Esophagus muscularis mucosa (tissue), 4 donors: ENCODE data around the gene TRIB2. TPM values are rescaled to one million over a fixed set of nuclear protein-coding genes. Genes with fewer than 3 reads are reported as not detected.
A peak's percentile ranks its signal among the peaks of the same experiment; 100 is the strongest.

ENCODE experiments used
- DNase-seq: peaks from one replicate; pipeline ENCODE4 v3.0.0-alpha.2; 2017; ENCODE audit errors: extremely low spot score
- H3K27ac ChIP-seq, 4 donors: fragments of 200-600 bp; sonication (generic); replicated peaks in 1 of 4; 1 replicate in 3 of 4; 2 replicates in 1 of 4; pipeline ENCODE4 v1.5.1; 2016 to 2019; ENCODE audit warnings: mild to moderate bottlenecking in 1 of 4
- H3K27me3 ChIP-seq, 4 donors: fragments of 200-600 bp; sonication (generic); one replicate each; pipeline versions ENCODE4 v1.5.1 to v1.6.0; 2016 to 2019
- H3K36me3 ChIP-seq, 4 donors: fragments of 200-600 bp; sonication (generic); one replicate each; pipeline ENCODE4 v1.5.1; 2016 to 2019
- H3K4me1 ChIP-seq, 4 donors: fragments of 200-600 bp; sonication (generic); one replicate each; pipeline ENCODE4 v1.5.1; 2016 to 2019
- H3K4me3 ChIP-seq, 4 donors: fragments of 200-600 bp; sonication (generic); 1 replicate in 2 of 4; 2 replicates in 2 of 4; pipeline ENCODE4 v1.5.1; 2016 to 2019; ENCODE audit warnings: mild to moderate bottlenecking in 4 of 4, moderate library complexity in 1 of 4
- H3K9me3 ChIP-seq, 4 donors: fragments of 200-600 bp; sonication (generic); 1 replicate in 3 of 4; 2 replicates in 1 of 4; pipeline ENCODE4 v1.5.1; 2016 to 2019
- CTCF ChIP-seq, 3 experiments: fragments of 200-600 bp in 2 of 3; fragments of 450-650 bp in 1 of 3; sonication (generic) in 2 of 3; IDR thresholded peaks; one replicate each; pipeline ENCODE4 v1.5.1; 2017 to 2019; ENCODE audit warnings: antibody characterized with exemption in 3 of 3, mild to moderate bottlenecking in 2 of 3, moderate library complexity in 1 of 3
- EP300 ChIP-seq: sonication (generic); formaldehyde crosslinking; IDR thresholded peaks from one replicate; pipeline ENCODE4 v1.6.1; 2017; ENCODE audit warnings: antibody characterized with exemption
- POLR2A ChIP-seq: fragments of 450-650 bp; IDR thresholded peaks from one replicate; pipeline ENCODE4 v1.6.1; 2017; ENCODE audit warnings: antibody characterized with exemption, moderate library complexity, mild to moderate bottlenecking, low read depth
- POLR2AphosphoS5 ChIP-seq, 2 donors: sonication (generic); formaldehyde crosslinking; IDR thresholded peaks; one replicate each; pipeline ENCODE4 v1.6.1; 2017; ENCODE audit warnings: antibody characterized with exemption in 2 of 2
- WGBS: methylation state at CpG from one replicate; pipeline ENCODE4 v1.1.5; 2018; 5-methylcytosine and 5-hydroxymethylcytosine counted together
- intact Hi-C: fragments of 100-400 bp; cut with DNase I; formaldehyde crosslinking; loops from one replicate; pipeline ENCODE4 v1.15.1; 2023
- total RNA-seq, 4 donors: library from RNA; depleted of rRNA; stranded (reverse); fragments of >200 nt; gene quantifications; one replicate each; pipeline versions ENCODE4 v1.1.0 to v1.2.1, GENCODE V29; 2016

TRIB2 gene
- total RNA-seq, 4 donors from 2014 or later = 31.5 to 52.3 (median 39.2) TPM

- Histone ChIP-seq H3K36me3 (peaks cover 0 to 73% (median 50%) of the 10 kb centered on the region in 4 donors), H3K27ac (no peak overlapping the region), H3K4me3 (no peak overlapping the region), H3K9me3 (no peaks in the 10 kb centered on the region), H3K27me3 (no peaks in the 10 kb centered on the region), H3K4me1 (peaks cover 59 to 88% (median 61%) of the 10 kb centered on the region in 4 donors)
- TF ChIP-seq POLR2A = no peak
- no peak for TF ChIP-seq POLR2AphosphoS5 (IDR thresholded peaks at IDR 0.05)
- no peak for TF ChIP-seq EP300
- no peak for TF ChIP-seq CTCF (IDR thresholded peaks at IDR 0.05)
- intact Hi-C loops = no loop called here
- no peak for DNase-seq
- 86% methylated on average over 5 of the region's 5 CpGs for WGBS
These were observed 13.5 kb downstream of the TRIB2 start for GRCh38 chr2:12730265-12730664.

GRCh38 chr2:12731701-12732280 lies 15.1 kb downstream of the TRIB2 start:
- peak overlapping the region in 3 of 4 donors; percentile 40 to 57 (median 45) for H3K27ac ChIP-seq

GRCh38 chr2:12732651-12733050 lies 15.9 kb downstream of the TRIB2 start:
- intact Hi-C loops = no loop called here
- peak overlapping the region; percentile 40 to 57 (median 50) for H3K27ac ChIP-seq
- H3K9me3 ChIP-seq = no peaks in the 10 kb centered on the region
- H3K27me3 ChIP-seq = no peaks in the 10 kb centered on the region
- TF ChIP-seq POLR2AphosphoS5 (IDR thresholded peaks at IDR 0.05) (peak in 1 of 2 donors; percentile 40), EP300 (no peak)
- 71% methylated on average over 9 of the region's 10 CpGs for WGBS
- DNase-seq = no peak
- no peak overlapping the region for H3K4me3 ChIP-seq
- peaks cover 48 to 85% (median 53%) of the 10 kb centered on the region in 4 donors for H3K4me1 ChIP-seq
- peaks cover 0 to 73% (median 42%) of the 10 kb centered on the region in 4 donors for H3K36me3 ChIP-seq

More at GRCh38 chr2:12731701-12732280, 15.1 kb downstream of the TRIB2 start:
- H3K27me3 ChIP-seq = no peaks in the 10 kb centered on the region
- TF ChIP-seq EP300 = no peak
- TF ChIP-seq POLR2A = no peak
- no peak for TF ChIP-seq CTCF (IDR thresholded peaks at IDR 0.05)
- no peak for TF ChIP-seq POLR2AphosphoS5 (IDR thresholded peaks at IDR 0.05)
- WGBS = 85% methylated on average over 10 of the region's 16 CpGs
- no peaks in the 10 kb centered on the region for H3K9me3 ChIP-seq
- intact Hi-C loops = no loop called here
- H3K36me3 ChIP-seq = peaks cover 0 to 73% (median 42%) of the 10 kb centered on the region in 4 donors
- H3K4me1 ChIP-seq = peaks cover 54 to 88% (median 57%) of the 10 kb centered on the region in 4 donors
- H3K4me3 ChIP-seq = no peak overlapping the region
- no peak for DNase-seq

- no peaks in the 10 kb centered on the region for H3K27me3 ChIP-seq
- peak overlapping the region; percentile 19 to 57 (median 30) for H3K27ac ChIP-seq
- intact Hi-C loops = no loop called here
- no peak for DNase-seq
- peaks cover 41 to 74% (median 49%) of the 10 kb centered on the region in 4 donors for H3K4me1 ChIP-seq
- WGBS = 73% methylated on average over 7 of the region's 7 CpGs
- H3K36me3 ChIP-seq = peaks cover 0 to 73% (median 39%) of the 10 kb centered on the region in 4 donors
- TF ChIP-seq CTCF (IDR thresholded peaks at IDR 0.05) (no peak), POLR2AphosphoS5 (IDR thresholded peaks at IDR 0.05) (peak in 1 of 2 donors; percentile 12)
- H3K9me3 ChIP-seq = no peaks in the 10 kb centered on the region
- no peak overlapping the region for H3K4me3 ChIP-seq
These were observed 17.1 kb downstream of the TRIB2 start for GRCh38 chr2:12733846-12734245.

- H3K4me1 ChIP-seq = peaks cover 41 to 71% (median 49%) of the 10 kb centered on the region in 4 donors
These were observed 18.3 kb downstream of the TRIB2 start for GRCh38 chr2:12734914-12735654.

More at GRCh38 chr2:12734914-12735654, 18.3 kb downstream of the TRIB2 start:
- TF ChIP-seq POLR2AphosphoS5 (IDR thresholded peaks at IDR 0.05) (peak in 1 of 2 donors; percentile 36), POLR2A (no peak), CTCF (IDR thresholded peaks at IDR 0.05) (no peak), EP300 (no peak)
- Histone ChIP-seq H3K4me3 (no peak overlapping the region), H3K36me3 (peaks cover 0 to 73% (median 42%) of the 10 kb centered on the region in 4 donors), H3K27me3 (no peaks in the 10 kb centered on the region), H3K27ac (peak overlapping the region; percentile 30 to 59 (median 36)), H3K9me3 (no peaks in the 10 kb centered on the region)
- intact Hi-C loops = no loop called here
- 82% methylated on average over 10 of the region's 12 CpGs for WGBS
- DNase-seq = no peak
